GM18519 (cell line): ENCODE measurements around the gene C2CD4D.

Experiments
- ATAC-seq: cut with Tn5 transposase; IDR thresholded peaks from one replicate; pipeline ENCODE4 v1.9.1; 2021; ENCODE audit warnings: mild to moderate bottlenecking, moderate library complexity; ENCODE audit not compliant: unreplicated experiment, low FRiP score

Gene C2CD4D

GRCh38 chr1:151799179-151800022 is 40.2 kb downstream of the C2CD4D start:
- ATAC-seq, result no peak

GRCh38 chr1:151798571-151798970 is 41.0 kb downstream of the C2CD4D start:
- no peak for ATAC-seq

- ATAC-seq, result no peak
Measured at GRCh38 chr1:151790940-151791651, 48.5 kb downstream of the C2CD4D start.

GRCh38 chr1:151790071-151790939 is 49.3 kb downstream of the C2CD4D start, which contains the start of gene TDRKH:
TSS of gene TDRKH (minus strand) at chr1:151790500. CDS start at chr1:151783022, 7,478 bp downstream.
- peak; percentile 90 for ATAC-seq
